HEK293 (cell line): ENCODE results near the gene VEPH1.

Experiments
- YY1 ChIP-seq: fragments of 450-650 bp; formaldehyde crosslinking; IDR thresholded peaks from 2 replicates; pipeline ENCODE4 v1.5.1; 2018; ENCODE audit warnings: missing biosample characterization, missing genetic modification characterization
- ZFP37 ChIP-seq: fragments of 450-650 bp; formaldehyde crosslinking; IDR thresholded peaks from 2 replicates; pipeline ENCODE4 v1.5.1; 2016; ENCODE audit warnings: missing biosample characterization, missing genetic modification characterization
- ZFP41 ChIP-seq: fragments of 450-650 bp; formaldehyde crosslinking; IDR thresholded peaks from 2 replicates; pipeline ENCODE4 v1.5.1; 2016; ENCODE audit warnings: missing biosample characterization, missing genetic modification characterization, borderline replicate concordance

DNA sequence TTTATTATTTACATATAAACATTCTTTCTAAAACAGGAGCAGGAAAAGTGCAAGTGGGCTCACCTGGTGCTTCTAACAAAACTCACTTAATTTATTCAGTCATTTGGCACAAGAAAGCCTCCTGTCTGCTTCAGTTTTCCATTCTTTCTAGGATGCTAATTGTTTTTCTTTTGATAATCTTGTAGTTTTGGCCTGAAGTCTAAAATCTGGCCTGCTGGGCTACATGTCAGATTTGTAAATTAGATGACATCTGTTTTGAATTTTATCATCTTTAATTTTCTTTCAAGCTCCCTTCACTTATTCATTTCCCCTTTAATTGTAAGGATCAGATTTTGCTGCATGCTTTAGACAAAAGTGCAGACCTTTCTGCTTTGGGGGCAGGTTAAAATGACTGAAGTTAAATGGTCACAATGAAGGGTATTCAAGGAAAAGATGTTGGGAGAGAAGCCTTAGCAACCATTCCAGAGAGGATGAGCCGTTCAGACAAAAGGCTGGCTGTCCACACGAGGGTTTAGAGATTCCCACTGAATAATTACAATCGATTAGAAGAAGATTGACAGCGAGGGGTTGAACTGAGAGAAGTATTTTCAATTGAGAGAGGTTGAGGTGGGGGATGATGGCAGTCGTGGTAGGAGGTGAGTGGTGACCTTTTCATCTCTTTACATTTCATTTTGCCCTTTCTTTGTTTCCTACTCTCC, 126.5 kb downstream of the VEPH1 start:
- TF ChIP-seq ZFP41 (tag by site-specific recombination) (no peak), ZFP37 (tag by site-specific recombination) (no peak), YY1 (no peak)
